Liver (tissue), 9 donors: ENCODE data around the gene GDF9. TPM values are rescaled to one million over a fixed set of nuclear protein-coding genes. Genes with fewer than 3 reads are reported as not detected.

Source experiments
- DNase-seq: peaks from one replicate; pipeline ENCODE4 v3.0.0-alpha.2; 2017; ENCODE audit warnings: low spot score
- H3K27ac ChIP-seq, 2 donors: one replicate each; pipeline ENCODE4 v1.7.0; 2013; ENCODE audit warnings: inconsistent platforms in 2 of 2, low read length in 2 of 2, control low read depth in 1 of 2, low read depth in 1 of 2, mild to moderate bottlenecking in 1 of 2
- H3K27me3 ChIP-seq, 4 donors: one replicate each; pipeline versions ENCODE4 v1.6.1 to v1.7.0; 2013; ENCODE audit warnings: low read length in 3 of 4, inconsistent platforms in 1 of 4, mild to moderate bottlenecking in 1 of 4, moderate library complexity in 1 of 4; ENCODE audit not compliant: control insufficient read depth in 4 of 4, insufficient read depth in 4 of 4
- H3K36me3 ChIP-seq, 4 donors: one replicate each; pipeline versions ENCODE4 v1.6.1 to v1.7.0; 2013; ENCODE audit warnings: low read length in 3 of 4, mild to moderate bottlenecking in 3 of 4, low read depth in 1 of 4, moderate library complexity in 1 of 4; ENCODE audit not compliant: control insufficient read depth in 4 of 4, insufficient read depth in 3 of 4
- H3K4me1 ChIP-seq, 4 donors: one replicate each; pipeline versions ENCODE4 v1.6.1 to v1.7.0; 2013; ENCODE audit warnings: low read length in 3 of 4, mild to moderate bottlenecking in 3 of 4, moderate library complexity in 1 of 4; ENCODE audit not compliant: control insufficient read depth in 4 of 4, insufficient read depth in 4 of 4
- H3K4me3 ChIP-seq, 3 donors: one replicate each; pipeline versions ENCODE4 v1.6.1 to v1.7.0; 2013; ENCODE audit warnings: low read length in 3 of 3, control low read depth in 1 of 3, low read depth in 1 of 3, mild to moderate bottlenecking in 1 of 3
- H3K9ac ChIP-seq, 2 donors: one replicate each; pipeline ENCODE4 v1.7.0; 2013; ENCODE audit warnings: low read length in 2 of 2, mild to moderate bottlenecking in 2 of 2, moderate library complexity in 2 of 2, control low read depth in 1 of 2, low read depth in 1 of 2
- H3K9me3 ChIP-seq, 4 donors: one replicate each; pipeline versions ENCODE4 v1.6.1 to v1.7.0; 2013; ENCODE audit warnings: low read length in 3 of 4; ENCODE audit not compliant: control insufficient read depth in 4 of 4
- EGR1 ChIP-seq, 2 donors: IDR thresholded peaks; 2 replicates each; pipeline ENCODE4 v1.6.1; 2016 to 2018; ENCODE audit warnings: antibody characterized with exemption in 2 of 2, low read depth in 2 of 2
- FOXA1 ChIP-seq: IDR thresholded peaks from 2 replicates; pipeline ENCODE4 v1.6.1; 2016; ENCODE audit warnings: antibody characterized with exemption
- FOXA2 ChIP-seq: IDR thresholded peaks from 2 replicates; pipeline ENCODE4 v1.6.1; 2016; ENCODE audit warnings: antibody characterized with exemption
- GABPA ChIP-seq, 2 donors: IDR thresholded peaks in 1 of 2; conservative IDR thresholded peaks in 1 of 2; 2 replicates each; pipeline ENCODE4 v1.6.1; 2016; ENCODE audit warnings: antibody characterized with exemption in 2 of 2, mild to moderate bottlenecking in 1 of 2, moderate library complexity in 1 of 2
- HNF4A ChIP-seq, 2 donors: conservative IDR thresholded peaks; 2 replicates each; pipeline ENCODE4 v1.6.1; 2016; ENCODE audit warnings: antibody characterized with exemption in 2 of 2, mild to moderate bottlenecking in 2 of 2
- HNF4G ChIP-seq: IDR thresholded peaks from 2 replicates; pipeline ENCODE4 v1.6.1; 2016; ENCODE audit warnings: antibody characterized with exemption
- JUND ChIP-seq, 2 donors: IDR thresholded peaks; 2 replicates each; pipeline ENCODE4 v1.6.1; 2016; ENCODE audit warnings: antibody characterized with exemption in 2 of 2
- NR2F2 ChIP-seq: IDR thresholded peaks from 2 replicates; pipeline ENCODE4 v1.6.1; 2016; ENCODE audit warnings: antibody characterized with exemption
- RAD21 ChIP-seq, 2 donors: IDR thresholded peaks; 2 replicates each; pipeline ENCODE4 v1.6.1; 2016; ENCODE audit warnings: antibody characterized with exemption in 2 of 2, mild to moderate bottlenecking in 2 of 2
- RXRA ChIP-seq, 2 donors: IDR thresholded peaks; 2 replicates each; pipeline ENCODE4 v1.6.1; 2017 to 2018; ENCODE audit warnings: antibody characterized with exemption in 2 of 2, mild to moderate bottlenecking in 1 of 2
- SP1 ChIP-seq: IDR thresholded peaks from 2 replicates; pipeline ENCODE4 v1.6.1; 2018; ENCODE audit warnings: antibody characterized with exemption, mild to moderate bottlenecking
- TAF1 ChIP-seq: conservative IDR thresholded peaks from 2 replicates; pipeline ENCODE4 v1.6.1; 2016; ENCODE audit warnings: antibody characterized with exemption, mild to moderate bottlenecking
- YY1 ChIP-seq: IDR thresholded peaks from 2 replicates; pipeline ENCODE4 v1.6.1; 2016; ENCODE audit warnings: antibody characterized with exemption, mild to moderate bottlenecking
- WGBS: extraction: QIAGEN DNeasy Blood & Tissue Kit; methylation state at CpG from one replicate; pipeline ENCODE4 v1.1.7; 2013; 5-methylcytosine and 5-hydroxymethylcytosine counted together
- polyA plus RNA-seq, 2 donors: library from polyadenylated mRNA; stranded (reverse) in 1 of 2; unstranded in 1 of 2; fragments of 200-250 nt in 1 of 2; fragments of >200 nt in 1 of 2; fragmentation: Nextera tagmentation in 1 of 2; extraction: Ambion mirVana in 1 of 2; gene quantifications; one replicate each; pipeline versions ENCODE4 v1.2.1 to v1.2.3, GENCODE V29; 2013 to 2015
- total RNA-seq, 2 donors: library from RNA; depleted of rRNA; stranded (reverse); fragments of >200 nt; gene quantifications; one replicate each; pipeline ENCODE4 v1.2.3, GENCODE V29; 2014
- TF ChIP-seq, protein P1 (sequence below): IDR thresholded peaks from 2 replicates; pipeline ENCODE4 v1.6.1; 2016; ENCODE audit warnings: antibody characterized with exemption
- TF ChIP-seq, protein P2 (sequence below): fragments of 150-350 bp; IDR thresholded peaks from 2 replicates; pipeline ENCODE4 v1.5.1; 2017; ENCODE audit warnings: improper control_type of control experiment, low read depth, low read length; ENCODE audit not compliant: missing input control
- TF ChIP-seq, protein P3 (sequence below): IDR thresholded peaks from 2 replicates; pipeline ENCODE4 v1.6.1; 2016; ENCODE audit warnings: antibody characterized with exemption
- TF ChIP-seq, protein P4 (sequence below): IDR thresholded peaks from 2 replicates; pipeline ENCODE4 v1.6.1; 2016; ENCODE audit warnings: antibody characterized with exemption, mild to moderate bottlenecking
- TF ChIP-seq, protein P5 (sequence below): IDR thresholded peaks from 2 replicates; pipeline ENCODE4 v1.6.1; 2016; ENCODE audit warnings: antibody characterized with exemption
- donor health status: healthy.
- donor health status: healthy.
- donor health status: healthy.
- donor health status: healthy.
- donor health status: healthy.

Gene GDF9
- total and polyA plus RNA-seq, 4 donors, result 0.08 to 0.10 (median 0.08) TPM; not detected in 1

DNA sequence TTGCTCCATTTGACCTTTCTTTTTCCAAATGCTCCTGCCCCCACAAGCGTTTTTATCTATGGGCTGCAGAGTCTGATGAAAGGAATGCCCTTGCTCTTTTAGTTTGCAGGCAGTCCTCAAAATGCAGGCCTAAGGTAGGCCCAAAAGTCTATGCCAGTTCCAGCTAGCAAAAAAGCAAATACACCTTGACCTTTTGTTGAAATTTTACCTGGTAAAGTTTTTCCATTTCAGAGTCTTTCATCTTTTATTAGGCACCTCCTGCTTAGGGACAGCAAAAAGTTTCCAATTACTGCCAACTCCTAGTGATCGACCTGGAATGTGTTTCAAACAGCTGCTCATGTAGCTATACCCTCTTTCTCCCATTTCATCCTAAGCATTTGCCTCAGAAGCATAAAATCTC lies 4.5 kb upstream of the GDF9 start:
- Histone ChIP-seq H3K4me3 (no peak overlapping the region), H3K36me3 (peaks cover 4 to 23% (median 11%) of the 10 kb centered on the region in 4 donors), H3K4me1 (peaks cover 15 to 55% (median 35%) of the 10 kb centered on the region in 4 donors), H3K9me3 (no peaks in the 10 kb centered on the region), H3K27me3 (no peaks in the 10 kb centered on the region), H3K27ac (peak overlapping the region; percentile 87 to 97), H3K9ac (peak overlapping the region in 1 of 2 donors; percentile 59)
- 44% methylated on average over 2 of the region's 2 CpGs for WGBS
- DNase-seq, result no peak
- peak; percentile 80 for TF ChIP-seq SP1
- peak; percentile 64 for TF ChIP-seq YY1
- TF ChIP-seq, protein P1, sequence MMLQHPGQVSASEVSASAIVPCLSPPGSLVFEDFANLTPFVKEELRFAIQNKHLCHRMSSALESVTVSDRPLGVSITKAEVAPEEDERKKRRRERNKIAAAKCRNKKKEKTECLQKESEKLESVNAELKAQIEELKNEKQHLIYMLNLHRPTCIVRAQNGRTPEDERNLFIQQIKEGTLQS, result no peak
- TF ChIP-seq, protein P2, sequence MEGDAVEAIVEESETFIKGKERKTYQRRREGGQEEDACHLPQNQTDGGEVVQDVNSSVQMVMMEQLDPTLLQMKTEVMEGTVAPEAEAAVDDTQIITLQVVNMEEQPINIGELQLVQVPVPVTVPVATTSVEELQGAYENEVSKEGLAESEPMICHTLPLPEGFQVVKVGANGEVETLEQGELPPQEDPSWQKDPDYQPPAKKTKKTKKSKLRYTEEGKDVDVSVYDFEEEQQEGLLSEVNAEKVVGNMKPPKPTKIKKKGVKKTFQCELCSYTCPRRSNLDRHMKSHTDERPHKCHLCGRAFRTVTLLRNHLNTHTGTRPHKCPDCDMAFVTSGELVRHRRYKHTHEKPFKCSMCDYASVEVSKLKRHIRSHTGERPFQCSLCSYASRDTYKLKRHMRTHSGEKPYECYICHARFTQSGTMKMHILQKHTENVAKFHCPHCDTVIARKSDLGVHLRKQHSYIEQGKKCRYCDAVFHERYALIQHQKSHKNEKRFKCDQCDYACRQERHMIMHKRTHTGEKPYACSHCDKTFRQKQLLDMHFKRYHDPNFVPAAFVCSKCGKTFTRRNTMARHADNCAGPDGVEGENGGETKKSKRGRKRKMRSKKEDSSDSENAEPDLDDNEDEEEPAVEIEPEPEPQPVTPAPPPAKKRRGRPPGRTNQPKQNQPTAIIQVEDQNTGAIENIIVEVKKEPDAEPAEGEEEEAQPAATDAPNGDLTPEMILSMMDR, result no peak
- peak; percentile 77 for TF ChIP-seq NR2F2
- TF ChIP-seq RAD21 (IDR thresholded peaks at IDR 0.05), result peak; percentile 34 to 36
- no peak for TF ChIP-seq FOXA2
- peak; percentile 45 for TF ChIP-seq TAF1
- peak; percentile 72 to 73 for TF ChIP-seq HNF4A (conservative IDR thresholded peaks at IDR 0.05)
- peak; percentile 54 for TF ChIP-seq HNF4G
- TF ChIP-seq, protein P3, sequence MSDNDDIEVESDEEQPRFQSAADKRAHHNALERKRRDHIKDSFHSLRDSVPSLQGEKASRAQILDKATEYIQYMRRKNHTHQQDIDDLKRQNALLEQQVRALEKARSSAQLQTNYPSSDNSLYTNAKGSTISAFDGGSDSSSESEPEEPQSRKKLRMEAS, result peak; percentile 29
- TF ChIP-seq, protein P4, sequence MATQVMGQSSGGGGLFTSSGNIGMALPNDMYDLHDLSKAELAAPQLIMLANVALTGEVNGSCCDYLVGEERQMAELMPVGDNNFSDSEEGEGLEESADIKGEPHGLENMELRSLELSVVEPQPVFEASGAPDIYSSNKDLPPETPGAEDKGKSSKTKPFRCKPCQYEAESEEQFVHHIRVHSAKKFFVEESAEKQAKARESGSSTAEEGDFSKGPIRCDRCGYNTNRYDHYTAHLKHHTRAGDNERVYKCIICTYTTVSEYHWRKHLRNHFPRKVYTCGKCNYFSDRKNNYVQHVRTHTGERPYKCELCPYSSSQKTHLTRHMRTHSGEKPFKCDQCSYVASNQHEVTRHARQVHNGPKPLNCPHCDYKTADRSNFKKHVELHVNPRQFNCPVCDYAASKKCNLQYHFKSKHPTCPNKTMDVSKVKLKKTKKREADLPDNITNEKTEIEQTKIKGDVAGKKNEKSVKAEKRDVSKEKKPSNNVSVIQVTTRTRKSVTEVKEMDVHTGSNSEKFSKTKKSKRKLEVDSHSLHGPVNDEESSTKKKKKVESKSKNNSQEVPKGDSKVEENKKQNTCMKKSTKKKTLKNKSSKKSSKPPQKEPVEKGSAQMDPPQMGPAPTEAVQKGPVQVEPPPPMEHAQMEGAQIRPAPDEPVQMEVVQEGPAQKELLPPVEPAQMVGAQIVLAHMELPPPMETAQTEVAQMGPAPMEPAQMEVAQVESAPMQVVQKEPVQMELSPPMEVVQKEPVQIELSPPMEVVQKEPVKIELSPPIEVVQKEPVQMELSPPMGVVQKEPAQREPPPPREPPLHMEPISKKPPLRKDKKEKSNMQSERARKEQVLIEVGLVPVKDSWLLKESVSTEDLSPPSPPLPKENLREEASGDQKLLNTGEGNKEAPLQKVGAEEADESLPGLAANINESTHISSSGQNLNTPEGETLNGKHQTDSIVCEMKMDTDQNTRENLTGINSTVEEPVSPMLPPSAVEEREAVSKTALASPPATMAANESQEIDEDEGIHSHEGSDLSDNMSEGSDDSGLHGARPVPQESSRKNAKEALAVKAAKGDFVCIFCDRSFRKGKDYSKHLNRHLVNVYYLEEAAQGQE, result peak; percentile 84
- TF ChIP-seq, protein P5, sequence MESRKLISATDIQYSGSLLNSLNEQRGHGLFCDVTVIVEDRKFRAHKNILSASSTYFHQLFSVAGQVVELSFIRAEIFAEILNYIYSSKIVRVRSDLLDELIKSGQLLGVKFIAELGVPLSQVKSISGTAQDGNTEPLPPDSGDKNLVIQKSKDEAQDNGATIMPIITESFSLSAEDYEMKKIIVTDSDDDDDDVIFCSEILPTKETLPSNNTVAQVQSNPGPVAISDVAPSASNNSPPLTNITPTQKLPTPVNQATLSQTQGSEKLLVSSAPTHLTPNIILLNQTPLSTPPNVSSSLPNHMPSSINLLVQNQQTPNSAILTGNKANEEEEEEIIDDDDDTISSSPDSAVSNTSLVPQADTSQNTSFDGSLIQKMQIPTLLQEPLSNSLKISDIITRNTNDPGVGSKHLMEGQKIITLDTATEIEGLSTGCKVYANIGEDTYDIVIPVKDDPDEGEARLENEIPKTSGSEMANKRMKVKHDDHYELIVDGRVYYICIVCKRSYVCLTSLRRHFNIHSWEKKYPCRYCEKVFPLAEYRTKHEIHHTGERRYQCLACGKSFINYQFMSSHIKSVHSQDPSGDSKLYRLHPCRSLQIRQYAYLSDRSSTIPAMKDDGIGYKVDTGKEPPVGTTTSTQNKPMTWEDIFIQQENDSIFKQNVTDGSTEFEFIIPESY, result peak; percentile 29
- TF ChIP-seq RXRA (IDR thresholded peaks at IDR 0.05), result peak; percentile 76 to 86
- TF ChIP-seq GABPA (IDR thresholded peaks at IDR 0.05 in 1 of 2, conservative IDR thresholded peaks at IDR 0.05 in 1 of 2), result peak in 1 of 2 donors; percentile 28
- TF ChIP-seq EGR1 (IDR thresholded peaks at IDR 0.05; ENCODE audit: low read depth in 2 of 2), result peak; percentile 54 to 67
- peak; percentile 40 to 57 for TF ChIP-seq JUND (IDR thresholded peaks at IDR 0.05)
- TF ChIP-seq FOXA1, result no peak
